SK-N-SH (cell line): ENCODE data around the gene CBR1. TPM values are rescaled to one million over a fixed set of nuclear protein-coding genes. Genes with fewer than 3 reads are reported as not detected.

Experiments
- CTCF ChIA-PET: fragments of 300-600, 350-600 bp; formaldehyde crosslinking; extraction: SDS; loops from one replicate; lab custom pipeline; 2021; lab: Yijun Ruan, JAX
- POLR2A ChIA-PET: fragments of 350-600 bp; sonication (Branson Sonifier 250); formaldehyde crosslinking; extraction: SDS; loops from one replicate; lab custom pipeline; 2020; ENCODE audit warnings: antibody characterized with exemption, inconsistent platforms; lab: Yijun Ruan, JAX
- DNase-seq: peaks from one replicate; pipeline ENCODE4 v3.0.0; 2012
- H2AFZ ChIP-seq: fragments of 200-600 bp; sonication (generic); 2 replicates; pipeline ENCODE4 v1.8.1; 2016; ENCODE audit warnings: antibody characterized with exemption, mild to moderate bottlenecking, low read depth
- H3F3A ChIP-seq: fragments of 200-600 bp; sonication (generic); replicated peaks from 2 replicates; pipeline ENCODE3; 2016; ENCODE audit warnings: antibody characterized with exemption, mild to moderate bottlenecking; ENCODE audit not compliant: insufficient read depth
- H3K27ac ChIP-seq, 2 experiments: fragments of 200-500 bp in 1 of 2; fragments of 200-600 bp in 1 of 2; sonication (Bioruptor generic) in 1 of 2; sonication (generic), shearing (Covaris generic) in 1 of 2; 2 replicates each; pipeline versions ENCODE4 v1.5.1 to v1.6.1; 2014 to 2016; ENCODE audit warnings: low read depth in 2 of 2, inconsistent platforms in 1 of 2, low read length in 1 of 2, mild to moderate bottlenecking in 1 of 2, mixed read lengths in 1 of 2
- H3K27me3 ChIP-seq: fragments of 200-600 bp; sonication (generic), shearing (Covaris generic); 2 replicates; pipeline ENCODE4 v1.6.1; 2016; ENCODE audit warnings: mixed run types; ENCODE audit not compliant: insufficient read depth
- H3K36me3 ChIP-seq, 2 experiments: fragments of 200-500 bp in 1 of 2; fragments of 200-600 bp in 1 of 2; sonication (Bioruptor generic) in 1 of 2; sonication (generic) in 1 of 2; replicated peaks in 1 of 2; 2 replicates each; pipeline versions ENCODE3 to v1.5.1; 2014 to 2016; ENCODE audit warnings: low read length in 1 of 2, mild to moderate bottlenecking in 1 of 2; ENCODE audit not compliant: insufficient read depth in 2 of 2, control insufficient read depth in 1 of 2
- H3K4me1 ChIP-seq, 2 experiments: fragments of 200-500 bp in 1 of 2; fragments of 200-600 bp in 1 of 2; sonication (Bioruptor generic) in 1 of 2; sonication (generic), shearing (Covaris generic) in 1 of 2; 2 replicates each; pipeline versions ENCODE4 v1.5.1 to v1.6.1; 2014 to 2016; ENCODE audit warnings: low read depth in 1 of 2, low read length in 1 of 2, mixed run types in 1 of 2; ENCODE audit not compliant: insufficient read depth in 2 of 2, control insufficient read depth in 1 of 2
- H3K4me2 ChIP-seq: fragments of 200-600 bp; sonication (generic), shearing (Covaris generic); 2 replicates; pipeline ENCODE4 v1.6.1; 2017; ENCODE audit warnings: mixed run types
- H3K4me3 ChIP-seq, 2 experiments: fragments of 200-500 bp in 1 of 2; fragments of 200-600 bp in 1 of 2; sonication (Bioruptor generic) in 1 of 2; sonication (generic), shearing (Covaris generic) in 1 of 2; 2 replicates each; pipeline versions ENCODE4 v1.5.1 to v1.8.1; 2014 to 2016; ENCODE audit warnings: low read depth in 2 of 2, inconsistent platforms in 1 of 2, low read length in 1 of 2, mild to moderate bottlenecking in 1 of 2, mixed read lengths in 1 of 2, moderate library complexity in 1 of 2
- H3K79me2 ChIP-seq: fragments of 200-600 bp; sonication (generic); 2 replicates; pipeline ENCODE4 v1.8.1; 2017; ENCODE audit warnings: mild to moderate bottlenecking; ENCODE audit not compliant: insufficient read depth
- H3K9ac ChIP-seq: fragments of 200-600 bp; sonication (generic); 2 replicates; pipeline ENCODE4 v1.6.1; 2017; ENCODE audit warnings: mixed run types
- H3K9me2 ChIP-seq: fragments of 200-600 bp; sonication (generic); 2 replicates; pipeline ENCODE4 v1.6.1; 2017; ENCODE audit warnings: mixed run types
- H3K9me3 ChIP-seq: fragments of 200-600 bp; sonication (generic); 2 replicates; pipeline ENCODE4 v1.6.1; 2017; ENCODE audit warnings: mixed run types, mild to moderate bottlenecking, moderate library complexity
- H4K20me1 ChIP-seq: fragments of 200-600 bp; sonication (generic); 2 replicates; pipeline ENCODE4 v1.6.1; 2017; ENCODE audit warnings: mild to moderate bottlenecking, mixed run types; ENCODE audit not compliant: insufficient read depth
- EP300 ChIP-seq, 2 experiments: IDR thresholded peaks; 2 replicates each; pipeline versions ENCODE4 v1.4.0 to v1.6.1; 2012; ENCODE audit warnings: borderline replicate concordance in 1 of 2, low read depth in 1 of 2, low read length in 1 of 2
- FOXM1 ChIP-seq: IDR thresholded peaks from 2 replicates; pipeline ENCODE4 v1.4.0; 2012; ENCODE audit warnings: low read depth, mild to moderate bottlenecking
- JUND ChIP-seq: IDR thresholded peaks from 2 replicates; pipeline ENCODE4 v1.4.0; 2012
- MEF2A ChIP-seq: IDR thresholded peaks from 2 replicates; pipeline ENCODE4 v1.4.0; 2012; ENCODE audit warnings: low read depth, borderline replicate concordance
- NFIC ChIP-seq: IDR thresholded peaks from 2 replicates; pipeline ENCODE4 v1.4.0; 2012; ENCODE audit warnings: borderline replicate concordance
- RAD21 ChIP-seq: IDR thresholded peaks from 2 replicates; pipeline ENCODE4 v1.6.1; 2012; ENCODE audit warnings: mild to moderate bottlenecking, low read length
- RCOR1 ChIP-seq: fragments of 150-350 bp; IDR thresholded peaks from 2 replicates; pipeline ENCODE4 v1.6.1; 2017; ENCODE audit warnings: antibody characterized with exemption, low read length
- RFX5 ChIP-seq: IDR thresholded peaks from 2 replicates; pipeline ENCODE4 v1.6.1; 2012; ENCODE audit warnings: mild to moderate bottlenecking, improper control_type of control experiment, low read length
- SMC3 ChIP-seq: IDR thresholded peaks from 2 replicates; pipeline ENCODE4 v1.6.1; 2012; ENCODE audit warnings: low read depth, low read length, improper control_type of control experiment
- TAF1 ChIP-seq: IDR thresholded peaks from 2 replicates; pipeline ENCODE4 v1.6.1; 2012; ENCODE audit warnings: low read depth, mild to moderate bottlenecking, low read length, moderate library complexity, borderline replicate concordance
- TEAD4 ChIP-seq: IDR thresholded peaks from 2 replicates; pipeline ENCODE4 v1.4.0; 2012; ENCODE audit warnings: mild to moderate bottlenecking, borderline replicate concordance; ENCODE audit not compliant: insufficient read depth
- YY1 ChIP-seq: IDR thresholded peaks from 2 replicates; pipeline ENCODE4 v1.4.0; 2012; ENCODE audit warnings: low read depth, mild to moderate bottlenecking
- WGBS: methylation state at CpG from one replicate; pipeline ENCODE4 v1.1.6; 2017; ENCODE audit warnings: low lambda C conversion rate; 5-methylcytosine and 5-hydroxymethylcytosine counted together
- polyA plus RNA-seq, 3 experiments: library from polyadenylated mRNA; depleted of rRNA; stranded (reverse); fragments of >200 nt; gene quantifications; 2 replicates each; pipeline ENCODE4 v1.2.3, GENCODE V29; 2012
- TF ChIP-seq, protein P1 (sequence below): IDR thresholded peaks from 2 replicates; pipeline ENCODE4 v1.6.1; 2012; ENCODE audit warnings: mild to moderate bottlenecking, low read depth, low read length, moderate library complexity
- TF ChIP-seq, protein P2 (sequence below): fragments of 200-600 bp; sonication (generic); IDR thresholded peaks from 2 replicates; pipeline ENCODE4 v1.6.1; 2017; ENCODE audit warnings: antibody characterized with exemption, mild to moderate bottlenecking, moderate library complexity
- TF ChIP-seq, protein P3 (sequence below): IDR thresholded peaks from 2 replicates; pipeline ENCODE4 v1.4.0; 2012; ENCODE audit warnings: low read depth
- TF ChIP-seq, protein P4 (sequence below): IDR thresholded peaks from 2 replicates; pipeline ENCODE4; 2012
- TF ChIP-seq, protein P5 (sequence below): fragments of 150-350 bp; IDR thresholded peaks from 2 replicates; pipeline ENCODE4 v1.6.1; 2016; ENCODE audit warnings: mild to moderate bottlenecking, low read depth, low read length
- TF ChIP-seq, protein P6 (sequence below): IDR thresholded peaks from 2 replicates; pipeline ENCODE4 v1.4.0; 2012; ENCODE audit warnings: low read depth, borderline replicate concordance

CBR1 gene
- polyA plus RNA-seq, 1 of the 3 experiments (the other 2 are of a cell fraction) = 136 TPM

DNA sequence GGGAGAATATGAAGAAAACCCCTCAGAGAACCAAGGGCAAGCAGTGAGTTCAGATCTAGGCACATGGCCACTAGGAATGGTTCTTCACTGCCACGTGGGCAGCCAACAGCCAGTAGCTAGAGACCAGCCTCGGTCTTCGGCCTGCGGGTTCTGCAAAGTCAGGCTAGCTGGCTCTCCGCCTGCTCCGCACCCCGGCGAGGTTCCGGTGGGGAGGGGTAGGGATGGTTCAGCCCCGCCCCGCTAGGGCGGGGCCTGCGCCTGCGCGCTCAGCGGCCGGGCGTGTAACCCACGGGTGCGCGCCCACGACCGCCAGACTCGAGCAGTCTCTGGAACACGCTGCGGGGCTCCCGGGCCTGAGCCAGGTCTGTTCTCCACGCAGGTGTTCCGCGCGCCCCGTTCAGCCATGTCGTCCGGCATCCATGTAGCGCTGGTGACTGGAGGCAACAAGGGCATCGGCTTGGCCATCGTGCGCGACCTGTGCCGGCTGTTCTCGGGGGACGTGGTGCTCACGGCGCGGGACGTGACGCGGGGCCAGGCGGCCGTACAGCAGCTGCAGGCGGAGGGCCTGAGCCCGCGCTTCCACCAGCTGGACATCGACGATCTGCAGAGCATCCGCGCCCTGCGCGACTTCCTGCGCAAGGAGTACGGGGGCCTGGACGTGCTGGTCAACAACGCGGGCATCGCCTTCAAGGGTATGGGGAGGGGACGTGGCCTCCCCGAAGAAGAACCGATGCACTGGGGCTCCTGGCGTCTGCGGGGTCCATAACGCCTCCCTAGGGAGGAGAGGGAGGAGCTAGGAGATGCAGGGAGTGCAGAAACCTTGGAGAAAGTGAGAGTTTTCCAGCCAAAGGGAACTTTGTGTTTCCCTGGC lies at the start of gene CBR1 (continued):
- TF ChIP-seq, protein P1, sequence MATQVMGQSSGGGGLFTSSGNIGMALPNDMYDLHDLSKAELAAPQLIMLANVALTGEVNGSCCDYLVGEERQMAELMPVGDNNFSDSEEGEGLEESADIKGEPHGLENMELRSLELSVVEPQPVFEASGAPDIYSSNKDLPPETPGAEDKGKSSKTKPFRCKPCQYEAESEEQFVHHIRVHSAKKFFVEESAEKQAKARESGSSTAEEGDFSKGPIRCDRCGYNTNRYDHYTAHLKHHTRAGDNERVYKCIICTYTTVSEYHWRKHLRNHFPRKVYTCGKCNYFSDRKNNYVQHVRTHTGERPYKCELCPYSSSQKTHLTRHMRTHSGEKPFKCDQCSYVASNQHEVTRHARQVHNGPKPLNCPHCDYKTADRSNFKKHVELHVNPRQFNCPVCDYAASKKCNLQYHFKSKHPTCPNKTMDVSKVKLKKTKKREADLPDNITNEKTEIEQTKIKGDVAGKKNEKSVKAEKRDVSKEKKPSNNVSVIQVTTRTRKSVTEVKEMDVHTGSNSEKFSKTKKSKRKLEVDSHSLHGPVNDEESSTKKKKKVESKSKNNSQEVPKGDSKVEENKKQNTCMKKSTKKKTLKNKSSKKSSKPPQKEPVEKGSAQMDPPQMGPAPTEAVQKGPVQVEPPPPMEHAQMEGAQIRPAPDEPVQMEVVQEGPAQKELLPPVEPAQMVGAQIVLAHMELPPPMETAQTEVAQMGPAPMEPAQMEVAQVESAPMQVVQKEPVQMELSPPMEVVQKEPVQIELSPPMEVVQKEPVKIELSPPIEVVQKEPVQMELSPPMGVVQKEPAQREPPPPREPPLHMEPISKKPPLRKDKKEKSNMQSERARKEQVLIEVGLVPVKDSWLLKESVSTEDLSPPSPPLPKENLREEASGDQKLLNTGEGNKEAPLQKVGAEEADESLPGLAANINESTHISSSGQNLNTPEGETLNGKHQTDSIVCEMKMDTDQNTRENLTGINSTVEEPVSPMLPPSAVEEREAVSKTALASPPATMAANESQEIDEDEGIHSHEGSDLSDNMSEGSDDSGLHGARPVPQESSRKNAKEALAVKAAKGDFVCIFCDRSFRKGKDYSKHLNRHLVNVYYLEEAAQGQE = no peak

DNA sequence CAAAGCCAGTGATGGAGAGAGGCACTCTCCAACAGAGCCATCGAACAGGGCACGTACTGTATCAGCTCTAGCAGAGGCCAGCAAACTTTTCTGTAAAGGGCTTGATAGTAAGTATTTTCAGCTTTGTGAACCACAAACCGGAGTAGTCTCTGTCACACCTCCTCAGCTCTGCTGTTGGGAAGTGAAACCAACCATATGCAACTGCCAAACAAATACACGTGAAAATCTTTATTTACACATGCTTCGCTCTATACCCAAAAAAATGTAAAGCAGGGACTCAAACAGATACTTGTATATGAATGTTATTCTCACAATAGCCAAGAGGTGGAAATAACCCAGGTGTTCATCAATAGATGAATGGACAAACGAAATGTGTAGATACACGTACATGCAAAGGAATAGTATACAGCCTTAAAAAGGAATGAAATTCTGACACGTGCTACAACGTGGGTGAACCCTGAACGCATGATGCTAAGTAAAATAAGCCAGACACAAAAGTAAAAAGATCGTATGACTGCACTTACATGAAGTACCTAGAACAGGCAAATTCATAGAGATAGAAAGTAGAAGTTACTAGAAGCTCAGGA lies 48.5 kb upstream of the CBR1 start:
- no peaks in the 10 kb centered on the region for H3K79me2 ChIP-seq
- no peak overlapping the region for H3K9ac ChIP-seq
- DNase-seq = no peak
- H3K9me2 ChIP-seq = no peaks in the 10 kb centered on the region
- no peaks in the 10 kb centered on the region; the same call in 1 of the 2 replicates for H3K27me3 ChIP-seq
- no peak overlapping the region for H3K27ac ChIP-seq
- WGBS = 86% methylated on average over 11 of the region's 11 CpGs
- POLR2A ChIA-PET = no interaction called here
- H3K4me3 ChIP-seq = no peak overlapping the region
- H3K36me3 ChIP-seq = no peaks in the 10 kb centered on the region
- no peaks in the 10 kb centered on the region for H3K9me3 ChIP-seq
- peaks cover 0 to 9% of the 10 kb centered on the region in 2 experiments; a peak in 2 of 4 replicates for H3K4me1 ChIP-seq
- CTCF ChIA-PET = interaction anchor here (1.8 to 2.8 kb wide), 2 partner anchors 181 to 1333 kb away, joined by 7 to 8 read pairs; no protein-coding TSS in a partner anchor
- no peak overlapping the region for H3K4me2 ChIP-seq
- H3F3A ChIP-seq = no peaks in the 10 kb centered on the region
- no peaks in the 10 kb centered on the region for H4K20me1 ChIP-seq
- H2AFZ ChIP-seq = no peak overlapping the region
- TF ChIP-seq MEF2A (no peak), RCOR1 (no peak), YY1 (no peak), SMC3 (no peak), RFX5 (no peak), TAF1 (no peak), FOXM1 (no peak), RAD21 (no peak), TEAD4 (no peak), NFIC (no peak), JUND (no peak), EP300 (IDR thresholded peaks at IDR 0.05; ENCODE audit: borderline replicate concordance in 1 of 2, low read depth in 1 of 2, low read length in 1 of 2) (no peak)
- TF ChIP-seq, protein P2, sequence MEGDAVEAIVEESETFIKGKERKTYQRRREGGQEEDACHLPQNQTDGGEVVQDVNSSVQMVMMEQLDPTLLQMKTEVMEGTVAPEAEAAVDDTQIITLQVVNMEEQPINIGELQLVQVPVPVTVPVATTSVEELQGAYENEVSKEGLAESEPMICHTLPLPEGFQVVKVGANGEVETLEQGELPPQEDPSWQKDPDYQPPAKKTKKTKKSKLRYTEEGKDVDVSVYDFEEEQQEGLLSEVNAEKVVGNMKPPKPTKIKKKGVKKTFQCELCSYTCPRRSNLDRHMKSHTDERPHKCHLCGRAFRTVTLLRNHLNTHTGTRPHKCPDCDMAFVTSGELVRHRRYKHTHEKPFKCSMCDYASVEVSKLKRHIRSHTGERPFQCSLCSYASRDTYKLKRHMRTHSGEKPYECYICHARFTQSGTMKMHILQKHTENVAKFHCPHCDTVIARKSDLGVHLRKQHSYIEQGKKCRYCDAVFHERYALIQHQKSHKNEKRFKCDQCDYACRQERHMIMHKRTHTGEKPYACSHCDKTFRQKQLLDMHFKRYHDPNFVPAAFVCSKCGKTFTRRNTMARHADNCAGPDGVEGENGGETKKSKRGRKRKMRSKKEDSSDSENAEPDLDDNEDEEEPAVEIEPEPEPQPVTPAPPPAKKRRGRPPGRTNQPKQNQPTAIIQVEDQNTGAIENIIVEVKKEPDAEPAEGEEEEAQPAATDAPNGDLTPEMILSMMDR = no peak
- TF ChIP-seq, protein P3, sequence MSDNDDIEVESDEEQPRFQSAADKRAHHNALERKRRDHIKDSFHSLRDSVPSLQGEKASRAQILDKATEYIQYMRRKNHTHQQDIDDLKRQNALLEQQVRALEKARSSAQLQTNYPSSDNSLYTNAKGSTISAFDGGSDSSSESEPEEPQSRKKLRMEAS = no peak
- TF ChIP-seq, protein P4, sequence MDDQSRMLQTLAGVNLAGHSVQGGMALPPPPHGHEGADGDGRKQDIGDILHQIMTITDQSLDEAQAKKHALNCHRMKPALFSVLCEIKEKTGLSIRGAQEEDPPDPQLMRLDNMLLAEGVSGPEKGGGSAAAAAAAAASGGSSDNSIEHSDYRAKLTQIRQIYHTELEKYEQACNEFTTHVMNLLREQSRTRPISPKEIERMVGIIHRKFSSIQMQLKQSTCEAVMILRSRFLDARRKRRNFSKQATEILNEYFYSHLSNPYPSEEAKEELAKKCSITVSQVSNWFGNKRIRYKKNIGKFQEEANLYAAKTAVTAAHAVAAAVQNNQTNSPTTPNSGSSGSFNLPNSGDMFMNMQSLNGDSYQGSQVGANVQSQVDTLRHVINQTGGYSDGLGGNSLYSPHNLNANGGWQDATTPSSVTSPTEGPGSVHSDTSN = no peak
- TF ChIP-seq, protein P5, sequence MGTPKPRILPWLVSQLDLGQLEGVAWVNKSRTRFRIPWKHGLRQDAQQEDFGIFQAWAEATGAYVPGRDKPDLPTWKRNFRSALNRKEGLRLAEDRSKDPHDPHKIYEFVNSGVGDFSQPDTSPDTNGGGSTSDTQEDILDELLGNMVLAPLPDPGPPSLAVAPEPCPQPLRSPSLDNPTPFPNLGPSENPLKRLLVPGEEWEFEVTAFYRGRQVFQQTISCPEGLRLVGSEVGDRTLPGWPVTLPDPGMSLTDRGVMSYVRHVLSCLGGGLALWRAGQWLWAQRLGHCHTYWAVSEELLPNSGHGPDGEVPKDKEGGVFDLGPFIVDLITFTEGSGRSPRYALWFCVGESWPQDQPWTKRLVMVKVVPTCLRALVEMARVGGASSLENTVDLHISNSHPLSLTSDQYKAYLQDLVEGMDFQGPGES = no peak
- TF ChIP-seq, protein P6, sequence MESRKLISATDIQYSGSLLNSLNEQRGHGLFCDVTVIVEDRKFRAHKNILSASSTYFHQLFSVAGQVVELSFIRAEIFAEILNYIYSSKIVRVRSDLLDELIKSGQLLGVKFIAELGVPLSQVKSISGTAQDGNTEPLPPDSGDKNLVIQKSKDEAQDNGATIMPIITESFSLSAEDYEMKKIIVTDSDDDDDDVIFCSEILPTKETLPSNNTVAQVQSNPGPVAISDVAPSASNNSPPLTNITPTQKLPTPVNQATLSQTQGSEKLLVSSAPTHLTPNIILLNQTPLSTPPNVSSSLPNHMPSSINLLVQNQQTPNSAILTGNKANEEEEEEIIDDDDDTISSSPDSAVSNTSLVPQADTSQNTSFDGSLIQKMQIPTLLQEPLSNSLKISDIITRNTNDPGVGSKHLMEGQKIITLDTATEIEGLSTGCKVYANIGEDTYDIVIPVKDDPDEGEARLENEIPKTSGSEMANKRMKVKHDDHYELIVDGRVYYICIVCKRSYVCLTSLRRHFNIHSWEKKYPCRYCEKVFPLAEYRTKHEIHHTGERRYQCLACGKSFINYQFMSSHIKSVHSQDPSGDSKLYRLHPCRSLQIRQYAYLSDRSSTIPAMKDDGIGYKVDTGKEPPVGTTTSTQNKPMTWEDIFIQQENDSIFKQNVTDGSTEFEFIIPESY = no peak
